Activated naive CD8-positive, alpha-beta T cell treated with anti-CD3 and anti-CD28 coated beads, Interleukin-2, amount 10 ng/mL, durations not matched to agents 7 days and 5 days (primary cell): ENCODE results near the gene SOCS3. TPM values are rescaled to one million over a fixed set of nuclear protein-coding genes. Genes with fewer than 3 reads are reported as not detected.
A peak's percentile ranks its signal among the peaks of the same experiment; 100 is the strongest.

ENCODE experiments used
- ATAC-seq: fragments of 150-1000 bp; cut with Tn5 transposase; one replicate; pipeline ENCODE4 v1.10.0; 2021; ENCODE audit warnings: low read depth, moderate library complexity
- POLR2A ChIA-PET: fragments of 350-600 bp; sonication (Branson Sonifier 250); formaldehyde crosslinking; loops from one replicate; lab custom pipeline; 2021; ENCODE audit warnings: antibody characterized with exemption; lab: Charles Lee
- DNase-seq: peaks from one replicate; pipeline ENCODE4 v3.0.0; 2021
- H3K27ac Mint-ChIP-seq: one replicate; pipeline ENCODE4 v1.8.0; 2022; ENCODE audit warnings: mild to moderate bottlenecking, mixed read lengths
- H3K27me3 Mint-ChIP-seq: one replicate; pipeline ENCODE4 v1.8.0; 2022; ENCODE audit warnings: mild to moderate bottlenecking, moderate library complexity, mixed read lengths
- H3K36me3 Mint-ChIP-seq: one replicate; pipeline ENCODE4 v1.8.0; 2021; ENCODE audit warnings: mild to moderate bottlenecking, mixed read lengths
- H3K4me1 Mint-ChIP-seq: one replicate; pipeline ENCODE4 v1.8.0; 2021; ENCODE audit warnings: mixed read lengths
- H3K4me3 Mint-ChIP-seq: one replicate; pipeline ENCODE4 v1.8.0; 2022; ENCODE audit warnings: mild to moderate bottlenecking, moderate library complexity, mixed read lengths
- H3K9me3 Mint-ChIP-seq: one replicate; pipeline ENCODE4 v1.8.0; 2021; ENCODE audit warnings: mixed read lengths
- total RNA-seq, 2 experiments: library from RNA; stranded (reverse); gene quantifications; one replicate each; pipeline ENCODE4 v1.2.3, GENCODE V29; 2021

SOCS3 gene, protein sequence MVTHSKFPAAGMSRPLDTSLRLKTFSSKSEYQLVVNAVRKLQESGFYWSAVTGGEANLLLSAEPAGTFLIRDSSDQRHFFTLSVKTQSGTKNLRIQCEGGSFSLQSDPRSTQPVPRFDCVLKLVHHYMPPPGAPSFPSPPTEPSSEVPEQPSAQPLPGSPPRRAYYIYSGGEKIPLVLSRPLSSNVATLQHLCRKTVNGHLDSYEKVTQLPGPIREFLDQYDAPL
- total RNA-seq = 1 to 10 TPM; 6.6 to 6.7 TPM

DNA sequence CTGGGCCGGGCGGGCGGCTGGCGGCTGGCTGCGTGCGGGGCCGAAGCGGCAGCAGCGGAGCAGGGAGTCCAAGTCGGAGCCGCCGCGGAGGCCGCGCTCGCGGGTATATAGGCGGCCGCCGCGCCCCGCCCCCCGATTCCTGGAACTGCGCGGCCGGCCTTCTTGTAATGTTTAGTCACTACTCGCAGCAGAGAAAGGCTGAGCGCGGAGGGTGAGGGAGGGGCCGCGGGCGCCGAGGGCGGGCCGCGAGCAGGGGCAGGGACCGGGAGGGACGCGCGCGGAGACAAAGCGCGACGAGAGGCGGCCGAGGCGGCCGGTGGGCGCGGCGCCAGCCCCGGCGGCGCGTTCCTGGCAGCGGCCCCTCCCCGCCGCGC lies at the start of gene SOCS3:
SOCS3 (minus strand) TSS at position 81 of the 374 bp plus-strand sequence. CDS start 982 bp downstream, outside the sequence.
- Mint-ChIP-seq H3K4me1 (peaks cover 45% of the 10 kb centered on the region), H3K27me3 (peaks cover 22% of the 10 kb centered on the region), H3K36me3 (peaks cover 5% of the 10 kb centered on the region), H3K9me3 (no peaks in the 10 kb centered on the region), H3K4me3 (peak within 1 kb of the TSS; percentile 87), H3K27ac (peak within 1 kb of the TSS; percentile 89)
- POLR2A ChIA-PET = interaction anchor here (0.7 to 3.7 kb wide), 7 partner anchors 13 to 108 kb away, joined by 3 to 18 read pairs (median 4); partner anchors contain the start of gene PGS1
- peak; percentile 95 for DNase-seq
- peak; percentile 74 for ATAC-seq

DNA sequence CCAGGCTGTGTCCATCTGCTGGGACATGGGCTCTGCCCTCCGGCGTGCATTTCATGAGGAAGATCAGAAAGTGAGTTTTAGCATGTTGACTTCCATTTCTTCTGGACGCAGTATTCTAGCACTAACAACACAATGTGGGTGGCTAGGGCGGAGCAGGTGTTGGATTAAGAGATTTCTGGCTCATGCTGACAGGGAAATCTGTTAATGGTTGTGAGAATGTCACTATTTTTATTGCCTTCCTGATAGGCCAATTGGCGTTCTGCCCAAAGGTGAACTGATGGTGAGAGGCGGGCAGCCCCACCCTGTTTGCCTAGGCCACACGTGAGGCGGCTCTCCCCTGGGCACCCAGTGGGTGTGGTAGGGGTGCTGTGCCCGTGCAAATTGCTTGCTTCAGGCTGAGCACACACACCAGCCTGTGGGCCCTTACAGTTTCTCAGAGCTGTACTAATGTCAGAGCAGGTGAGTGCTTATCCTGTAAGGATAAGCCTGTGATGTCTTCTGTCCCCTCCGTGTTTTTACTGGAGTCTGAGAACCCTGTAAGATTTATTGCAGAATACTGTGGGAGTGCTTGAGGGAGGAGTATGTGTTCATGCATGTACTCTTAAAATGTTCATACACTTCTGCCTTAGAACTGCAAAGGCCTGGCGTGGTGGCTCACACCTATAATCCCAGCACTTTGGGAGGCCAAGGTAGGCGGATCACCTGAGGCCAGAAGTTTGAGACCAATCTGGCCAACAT lies 49.5 kb upstream of the SOCS3 start:
- POLR2A ChIA-PET = no interaction called here
- no peak for DNase-seq
- no peak for ATAC-seq
- no peak overlapping the region for H3K4me3 Mint-ChIP-seq
- H3K27ac Mint-ChIP-seq = peak overlapping the region; percentile 77
- H3K36me3 Mint-ChIP-seq = peaks cover 16% of the 10 kb centered on the region
- H3K9me3 Mint-ChIP-seq = no peaks in the 10 kb centered on the region
- no peaks in the 10 kb centered on the region for H3K27me3 Mint-ChIP-seq
- H3K4me1 Mint-ChIP-seq = peaks cover 50% of the 10 kb centered on the region

DNA sequence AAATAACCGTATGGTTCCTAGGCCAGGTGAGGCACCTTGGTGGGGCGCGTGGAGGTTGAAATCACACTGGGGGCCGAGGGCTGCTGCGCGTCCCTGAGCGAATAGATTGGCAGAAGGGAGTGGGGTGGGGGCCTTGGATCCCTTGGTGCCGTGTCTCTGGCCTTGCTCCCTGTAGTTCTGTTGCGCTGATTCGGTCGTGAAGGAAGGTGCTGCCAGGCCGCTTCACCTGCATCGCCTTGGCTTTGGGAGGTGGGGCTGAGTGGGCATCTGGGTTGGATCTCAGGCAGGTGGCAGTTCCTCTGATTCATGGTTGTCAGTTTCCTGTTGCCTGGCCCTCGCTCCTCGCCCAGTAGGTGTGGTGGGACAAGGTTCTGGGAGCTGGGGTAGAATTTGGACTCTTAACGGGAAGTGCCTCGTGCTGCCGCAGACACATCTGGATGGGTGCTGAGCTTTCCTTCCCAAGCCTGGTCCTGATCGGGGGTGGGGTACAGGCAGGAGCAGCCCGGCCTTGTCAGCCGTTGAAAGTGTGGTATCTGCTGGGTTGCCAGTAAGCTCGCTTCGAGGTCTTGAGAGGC lies 48.7 kb upstream of the SOCS3 start:
- Mint-ChIP-seq H3K9me3 (no peaks in the 10 kb centered on the region), H3K27me3 (no peaks in the 10 kb centered on the region), H3K36me3 (peaks cover 18% of the 10 kb centered on the region), H3K27ac (peak overlapping the region; percentile 77), H3K4me1 (peaks cover 43% of the 10 kb centered on the region), H3K4me3 (no peak overlapping the region)
- DNase-seq (no peak), ATAC-seq (no peak)
- POLR2A ChIA-PET = no interaction called here

DNA sequence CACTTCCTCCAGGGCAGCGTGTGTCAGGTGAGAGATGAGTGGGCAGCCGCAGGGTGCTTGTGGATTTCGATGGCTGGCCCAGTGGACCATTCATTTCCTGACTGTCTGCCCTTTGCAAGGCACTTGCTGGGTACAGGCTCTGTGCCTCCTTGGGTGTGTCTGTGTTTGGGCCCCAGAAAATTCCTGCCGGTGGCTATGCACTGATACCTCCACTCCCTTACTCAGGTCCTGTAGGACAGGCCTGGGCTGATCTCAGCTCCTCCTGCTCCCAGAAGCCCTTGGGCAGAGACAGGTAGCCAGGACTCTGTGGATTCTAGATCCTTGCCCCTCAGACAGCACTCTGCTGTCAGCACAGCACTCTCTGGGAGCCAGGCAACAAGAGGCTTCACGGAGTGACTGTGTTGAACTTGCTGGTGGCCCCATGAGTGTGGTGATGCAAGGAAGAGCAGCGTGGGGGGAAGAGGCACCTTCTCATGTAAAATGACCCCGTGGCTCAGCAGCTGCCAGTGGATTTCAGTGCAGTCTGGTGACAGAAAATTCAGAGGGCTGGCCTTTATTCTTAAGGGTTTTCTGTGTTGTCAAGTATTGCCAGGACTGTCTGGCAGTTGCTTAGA lies 47.6 kb upstream of the SOCS3 start:
- Mint-ChIP-seq H3K4me3 (no peak overlapping the region), H3K27ac (no peak overlapping the region), H3K36me3 (peaks cover 22% of the 10 kb centered on the region), H3K4me1 (peaks cover 32% of the 10 kb centered on the region), H3K27me3 (no peaks in the 10 kb centered on the region), H3K9me3 (no peaks in the 10 kb centered on the region)
- DNase-seq (no peak), ATAC-seq (no peak)
- POLR2A ChIA-PET = no interaction called here

DNA sequence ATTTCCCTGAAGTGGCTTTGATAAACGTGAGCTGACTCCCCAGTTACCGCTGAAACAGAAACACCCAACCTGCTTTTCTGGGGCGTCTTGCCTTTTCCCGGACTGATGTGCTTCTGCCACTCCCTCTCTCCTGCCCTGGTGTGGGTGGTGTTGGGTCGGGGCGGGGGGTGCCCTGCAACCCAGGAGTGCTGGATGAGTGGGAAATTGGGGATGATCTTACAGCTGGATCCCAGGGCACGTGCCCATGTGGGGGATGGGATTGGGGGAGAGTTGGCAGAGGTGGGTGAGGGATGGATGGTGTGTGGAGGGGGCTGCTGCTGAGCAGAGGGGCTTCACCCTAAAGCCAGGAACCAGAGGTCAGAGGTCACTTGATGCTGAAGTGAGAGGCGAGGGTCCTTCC lies 47.0 kb upstream of the SOCS3 start:
- DNase-seq (no peak), ATAC-seq (no peak)
- Mint-ChIP-seq H3K9me3 (no peaks in the 10 kb centered on the region), H3K27ac (no peak overlapping the region), H3K27me3 (no peaks in the 10 kb centered on the region), H3K4me3 (no peak overlapping the region), H3K36me3 (peaks cover 24% of the 10 kb centered on the region), H3K4me1 (peaks cover 26% of the 10 kb centered on the region)
- POLR2A ChIA-PET = no interaction called here

DNA sequence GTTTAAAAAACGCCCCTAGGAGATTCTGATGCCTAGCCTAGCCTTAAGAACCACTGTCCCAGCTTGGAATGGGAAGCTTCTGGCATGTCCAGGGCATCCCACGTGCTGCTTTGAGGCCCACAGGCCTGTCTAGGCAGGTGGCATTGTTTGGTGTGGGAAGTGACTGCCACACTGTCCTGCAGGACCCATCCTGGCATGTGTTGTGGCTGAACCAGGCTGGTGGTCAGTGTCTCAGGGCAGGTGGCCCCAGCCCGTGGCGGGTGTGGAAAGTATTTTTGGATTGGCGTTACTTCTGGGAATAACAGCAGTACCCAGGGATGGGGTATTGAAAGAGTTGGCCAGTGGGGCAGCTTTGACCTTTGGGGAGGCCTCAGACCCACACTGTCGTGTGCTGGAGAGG lies 46.5 kb upstream of the SOCS3 start:
- ATAC-seq (no peak), DNase-seq (no peak)
- no peaks in the 10 kb centered on the region for H3K27me3 Mint-ChIP-seq
- peaks cover 23% of the 10 kb centered on the region for H3K4me1 Mint-ChIP-seq
- no peak overlapping the region for H3K4me3 Mint-ChIP-seq
- POLR2A ChIA-PET = no interaction called here
- H3K27ac Mint-ChIP-seq = no peak overlapping the region
- H3K9me3 Mint-ChIP-seq = no peaks in the 10 kb centered on the region
- peaks cover 25% of the 10 kb centered on the region for H3K36me3 Mint-ChIP-seq

DNA sequence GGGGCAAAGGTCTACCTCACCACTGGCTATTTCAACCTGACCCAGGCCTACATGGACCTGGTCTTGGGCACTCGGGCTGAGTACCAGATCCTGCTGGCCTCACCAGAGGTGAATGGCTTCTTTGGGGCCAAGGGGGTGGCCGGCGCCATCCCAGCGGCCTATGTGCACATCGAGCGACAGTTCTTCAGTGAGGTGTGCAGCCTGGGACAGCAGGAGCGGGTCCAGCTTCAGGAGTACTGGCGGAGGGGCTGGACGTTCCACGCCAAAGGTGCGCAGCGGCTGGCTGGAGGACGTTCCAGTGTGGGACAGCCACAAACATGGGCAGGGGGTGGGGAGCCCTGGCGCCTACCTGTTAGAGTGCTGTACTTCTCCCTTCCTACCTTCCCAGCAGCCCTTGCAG lies 43.9 kb upstream of the SOCS3 start:
- peaks cover 23% of the 10 kb centered on the region for H3K36me3 Mint-ChIP-seq
- H3K27me3 Mint-ChIP-seq = no peaks in the 10 kb centered on the region
- H3K9me3 Mint-ChIP-seq = no peaks in the 10 kb centered on the region
- H3K4me1 Mint-ChIP-seq = peaks cover 15% of the 10 kb centered on the region
- DNase-seq (no peak), ATAC-seq (no peak)
- H3K27ac Mint-ChIP-seq = no peak overlapping the region
- no peak overlapping the region for H3K4me3 Mint-ChIP-seq
- POLR2A ChIA-PET = no interaction called here

DNA sequence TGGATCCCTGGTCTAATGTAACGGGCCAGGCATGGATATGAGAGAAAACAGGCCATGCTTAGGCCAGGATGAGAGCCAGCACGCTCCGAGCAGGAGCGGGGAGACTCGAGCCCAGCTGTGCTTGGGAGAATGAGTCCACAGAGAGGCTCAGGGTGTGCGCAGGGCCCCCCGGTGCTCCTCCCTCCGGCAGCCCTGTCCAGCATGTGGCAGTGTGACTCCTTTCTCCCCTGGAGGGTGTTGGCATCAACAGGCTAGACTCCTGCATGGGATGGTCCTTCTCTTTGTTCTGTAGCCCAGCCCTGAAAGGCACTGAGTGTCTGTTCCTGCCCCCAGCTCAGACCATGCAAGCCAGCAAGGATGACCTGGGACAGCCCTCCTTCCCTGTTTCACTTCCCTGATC lies 42.0 kb upstream of the SOCS3 start:
- Mint-ChIP-seq H3K36me3 (peaks cover 30% of the 10 kb centered on the region), H3K4me1 (peaks cover 9% of the 10 kb centered on the region), H3K4me3 (no peak overlapping the region), H3K27ac (no peak overlapping the region), H3K9me3 (no peaks in the 10 kb centered on the region), H3K27me3 (no peaks in the 10 kb centered on the region)
- no peak for ATAC-seq
- POLR2A ChIA-PET = no interaction called here
- DNase-seq = no peak

DNA sequence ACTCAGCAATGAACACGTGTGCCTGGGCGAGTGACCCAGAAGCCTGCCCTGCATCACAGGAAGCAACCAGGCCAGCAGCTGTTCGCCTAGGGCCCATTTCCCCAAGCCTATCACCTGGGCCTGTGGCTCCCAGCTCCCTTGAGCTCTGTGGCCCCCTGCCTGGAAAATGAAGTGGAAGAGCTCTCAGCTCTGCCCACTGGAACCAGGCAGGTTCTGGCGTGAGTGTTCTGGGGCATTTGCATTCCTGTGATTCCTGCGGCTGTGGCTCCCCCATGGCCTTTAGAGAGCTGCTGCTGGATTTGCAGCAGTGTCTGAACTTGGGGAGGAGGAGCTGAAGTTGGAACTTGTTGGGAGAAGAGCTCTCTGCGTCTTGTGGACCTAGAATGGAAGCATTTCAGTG lies 41.4 kb upstream of the SOCS3 start:
- no peak overlapping the region for H3K27ac Mint-ChIP-seq
- POLR2A ChIA-PET = no interaction called here
- no peak for DNase-seq
- H3K36me3 Mint-ChIP-seq = peaks cover 31% of the 10 kb centered on the region
- no peaks in the 10 kb centered on the region for H3K27me3 Mint-ChIP-seq
- ATAC-seq = no peak
- no peaks in the 10 kb centered on the region for H3K9me3 Mint-ChIP-seq
- H3K4me3 Mint-ChIP-seq = no peak overlapping the region
- H3K4me1 Mint-ChIP-seq = peaks cover 5% of the 10 kb centered on the region

DNA sequence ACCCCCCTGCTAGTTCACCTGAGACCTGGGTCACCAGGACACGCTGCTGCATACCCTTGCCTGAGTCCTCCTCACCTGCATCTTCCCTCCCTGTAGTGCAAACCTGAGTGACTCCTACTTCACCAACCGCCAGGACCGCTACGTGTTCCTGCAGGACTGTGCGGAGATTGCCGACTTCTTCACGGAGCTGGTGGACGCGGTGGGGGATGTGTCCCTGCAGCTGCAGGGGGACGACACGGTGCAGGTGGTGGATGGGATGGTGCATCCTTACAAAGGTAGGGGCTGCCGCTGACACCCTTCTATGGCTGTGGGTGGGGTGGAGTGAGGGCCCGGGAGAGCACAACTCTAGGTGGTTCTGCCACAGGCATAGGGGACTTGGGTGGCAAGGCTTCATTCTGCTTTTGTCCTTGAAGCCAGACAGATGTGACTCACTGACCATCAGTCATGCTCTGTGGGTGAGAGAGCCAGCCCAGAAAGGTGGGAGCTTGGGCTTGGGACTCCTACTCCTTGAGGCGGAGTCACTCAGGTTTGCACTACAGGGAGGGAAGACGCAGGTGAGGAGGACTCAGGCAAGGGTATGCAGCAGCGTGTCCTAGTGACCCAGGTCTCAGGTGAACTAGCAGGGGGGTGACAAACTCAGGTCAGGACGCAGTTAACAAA lies 40.8 kb upstream of the SOCS3 start:
- POLR2A ChIA-PET = no interaction called here
- no peak for ATAC-seq
- H3K9me3 Mint-ChIP-seq = no peaks in the 10 kb centered on the region
- peaks cover 30% of the 10 kb centered on the region for H3K36me3 Mint-ChIP-seq
- no peak for DNase-seq
- H3K4me1 Mint-ChIP-seq = peaks cover 4% of the 10 kb centered on the region
- no peak overlapping the region for H3K27ac Mint-ChIP-seq
- H3K4me3 Mint-ChIP-seq = no peak overlapping the region
- H3K27me3 Mint-ChIP-seq = no peaks in the 10 kb centered on the region

DNA sequence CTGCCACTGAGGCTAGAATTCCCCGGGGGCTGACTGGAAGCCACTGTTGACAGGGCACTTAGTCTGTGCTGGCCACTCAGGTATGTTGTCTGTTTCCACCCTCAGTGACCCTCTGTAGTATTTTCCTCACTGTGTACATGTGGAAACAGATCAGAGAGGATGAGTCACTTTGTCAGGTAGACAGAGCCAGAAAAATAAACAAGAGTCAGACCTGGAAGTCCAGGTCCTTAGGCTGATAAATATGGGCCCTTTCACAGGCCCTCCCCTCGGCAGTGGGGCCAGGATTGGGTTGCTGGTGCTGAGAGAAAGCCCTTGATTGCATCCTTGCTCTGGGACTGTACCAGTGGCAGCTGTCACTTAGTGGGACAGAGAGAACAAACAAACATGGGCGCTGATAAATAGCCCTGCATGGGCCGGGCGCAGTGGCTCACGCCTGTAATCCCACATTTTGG lies 39.8 kb upstream of the SOCS3 start:
- H3K27me3 Mint-ChIP-seq = no peaks in the 10 kb centered on the region
- no peaks in the 10 kb centered on the region for H3K4me1 Mint-ChIP-seq
- no peak overlapping the region for H3K27ac Mint-ChIP-seq
- H3K4me3 Mint-ChIP-seq = no peak overlapping the region
- H3K36me3 Mint-ChIP-seq = peaks cover 25% of the 10 kb centered on the region
- ATAC-seq = no peak
- no peak for DNase-seq
- H3K9me3 Mint-ChIP-seq = no peaks in the 10 kb centered on the region
- POLR2A ChIA-PET = interaction anchor here (0.7 kb wide), 1 partner anchor 31 kb away, joined by 3 read pairs; no protein-coding TSS in a partner anchor

DNA sequence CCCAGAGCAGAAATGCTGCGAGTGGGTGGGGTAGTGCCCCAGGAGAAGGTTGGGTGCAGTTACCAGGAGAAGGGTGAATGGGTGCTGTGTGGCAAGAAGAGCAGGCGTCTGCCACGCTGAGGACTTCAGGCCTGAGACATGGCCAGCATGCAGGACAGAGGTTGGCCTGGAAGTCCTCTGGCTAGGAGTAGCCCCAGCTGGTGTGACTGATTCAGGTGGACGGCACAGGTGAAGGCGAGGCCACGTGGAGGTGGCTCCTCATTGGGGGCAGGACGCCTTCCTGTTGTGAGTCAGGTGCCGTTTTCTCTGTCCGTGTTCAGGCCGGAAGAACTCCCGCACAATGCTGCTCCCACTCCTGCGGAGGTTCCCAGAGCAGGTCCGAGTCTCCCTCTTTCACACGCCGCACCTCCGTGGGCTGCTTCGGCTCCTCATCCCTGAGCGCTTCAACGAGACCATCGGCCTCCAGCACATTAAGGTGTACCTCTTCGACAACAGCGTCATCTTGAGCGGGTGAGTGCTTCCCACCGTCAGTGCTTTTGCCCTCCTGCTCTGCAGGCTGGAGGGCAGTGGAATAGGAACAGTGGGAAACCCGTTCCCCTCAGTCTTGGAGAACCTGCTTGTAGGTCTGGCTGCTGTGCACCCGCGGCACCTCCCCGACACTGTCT lies 39.3 kb upstream of the SOCS3 start:
- H3K27me3 Mint-ChIP-seq = no peaks in the 10 kb centered on the region
- no peak for ATAC-seq
- H3K9me3 Mint-ChIP-seq = no peaks in the 10 kb centered on the region
- H3K36me3 Mint-ChIP-seq = peaks cover 24% of the 10 kb centered on the region
- H3K4me1 Mint-ChIP-seq = no peaks in the 10 kb centered on the region
- H3K4me3 Mint-ChIP-seq = no peak overlapping the region
- POLR2A ChIA-PET = no interaction called here
- DNase-seq = no peak
- H3K27ac Mint-ChIP-seq = no peak overlapping the region

DNA sequence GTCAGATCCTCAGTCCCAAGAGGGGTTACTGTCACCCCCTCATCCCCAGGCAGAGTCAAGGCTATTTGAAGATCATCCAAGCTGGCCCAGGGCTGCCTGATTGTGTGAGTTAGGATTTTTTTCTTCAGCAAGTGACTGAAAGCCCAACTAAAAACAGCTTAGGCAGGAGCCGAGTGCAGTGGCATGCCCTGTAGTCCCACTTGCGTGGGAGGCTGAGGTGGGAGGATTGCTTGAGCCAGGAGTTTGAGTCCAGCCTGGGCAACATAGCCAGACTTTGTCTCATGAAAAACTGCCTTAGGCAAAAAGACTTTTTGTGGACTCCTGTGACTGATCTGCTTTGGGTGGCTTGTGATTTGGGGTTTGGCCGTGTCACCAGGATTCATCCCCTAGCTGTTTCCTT lies 38.5 kb upstream of the SOCS3 start:
- no peak overlapping the region for H3K4me3 Mint-ChIP-seq
- DNase-seq (no peak), ATAC-seq (no peak)
- no peak overlapping the region for H3K27ac Mint-ChIP-seq
- POLR2A ChIA-PET = no interaction called here
- no peaks in the 10 kb centered on the region for H3K27me3 Mint-ChIP-seq
- H3K36me3 Mint-ChIP-seq = peaks cover 23% of the 10 kb centered on the region
- H3K9me3 Mint-ChIP-seq = no peaks in the 10 kb centered on the region
- peaks cover 2% of the 10 kb centered on the region for H3K4me1 Mint-ChIP-seq
